BE2C (cell line): ENCODE results near the gene POMGNT2.

Experiments used
- DNase-seq: peaks from one replicate; pipeline ENCODE4 v3.0.0-alpha.2; 2020
- H3K27me3 ChIP-seq: fragments of 250-450 bp; sonication (Bioruptor Pico); 2 replicates; pipeline ENCODE4 v1.5.1; 2020; ENCODE audit warnings: mild to moderate bottlenecking
- H3K36me3 ChIP-seq: fragments of 250-450 bp; sonication (Bioruptor Pico); 2 replicates; pipeline ENCODE4 v1.5.1; 2020; ENCODE audit warnings: mild to moderate bottlenecking
- H3K4me1 ChIP-seq: fragments of 250-450 bp; sonication (Bioruptor Pico); 2 replicates; pipeline ENCODE4 v1.5.1; 2020
- H3K4me3 ChIP-seq: 2 replicates; pipeline ENCODE4 v1.5.1; 2011; ENCODE audit warnings: low read depth, low read length
- H3K9me3 ChIP-seq: fragments of 250-450 bp; sonication (Bioruptor Pico); 2 replicates; pipeline ENCODE4 v1.5.1; 2020
- TF ChIP-seq, protein P1 (sequence below): IDR thresholded peaks from 2 replicates; pipeline ENCODE4 v1.5.1; 2012; ENCODE audit warnings: mild to moderate bottlenecking, low read depth, low read length

POMGNT2 gene

DNA sequence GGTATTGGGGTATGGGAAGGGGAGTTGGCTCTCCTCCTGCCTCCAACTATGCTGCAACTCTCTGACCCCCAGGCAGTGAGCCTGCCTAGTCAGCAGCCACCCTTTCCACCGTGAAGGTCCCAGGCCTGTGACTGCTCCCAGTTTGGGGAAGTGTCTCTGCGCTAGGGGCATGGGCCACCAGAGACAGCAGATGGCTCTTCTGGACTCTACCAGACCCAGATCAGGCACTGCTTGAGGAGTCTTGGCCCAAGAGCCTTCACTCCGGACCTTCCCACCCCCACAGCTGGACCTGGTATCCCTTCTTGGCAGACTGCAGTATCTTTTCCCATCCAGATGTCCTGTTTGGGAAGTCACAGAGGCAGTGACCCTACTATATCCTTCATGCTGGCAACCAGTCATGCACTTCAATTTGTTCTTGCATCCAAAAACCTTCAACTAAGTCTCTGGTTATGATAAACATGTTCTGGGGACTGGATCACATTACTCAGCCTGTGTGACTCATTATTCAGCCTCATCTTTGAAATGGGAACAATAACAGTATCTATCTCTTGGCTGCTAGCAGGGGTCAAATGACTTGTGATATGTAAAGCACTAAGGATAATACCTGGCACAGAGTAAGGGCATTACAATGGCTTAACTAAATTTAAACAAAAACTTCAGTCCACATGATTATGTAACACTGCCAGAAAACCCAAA is 62.7 kb downstream of the POMGNT2 start:
- TF ChIP-seq, protein P1, sequence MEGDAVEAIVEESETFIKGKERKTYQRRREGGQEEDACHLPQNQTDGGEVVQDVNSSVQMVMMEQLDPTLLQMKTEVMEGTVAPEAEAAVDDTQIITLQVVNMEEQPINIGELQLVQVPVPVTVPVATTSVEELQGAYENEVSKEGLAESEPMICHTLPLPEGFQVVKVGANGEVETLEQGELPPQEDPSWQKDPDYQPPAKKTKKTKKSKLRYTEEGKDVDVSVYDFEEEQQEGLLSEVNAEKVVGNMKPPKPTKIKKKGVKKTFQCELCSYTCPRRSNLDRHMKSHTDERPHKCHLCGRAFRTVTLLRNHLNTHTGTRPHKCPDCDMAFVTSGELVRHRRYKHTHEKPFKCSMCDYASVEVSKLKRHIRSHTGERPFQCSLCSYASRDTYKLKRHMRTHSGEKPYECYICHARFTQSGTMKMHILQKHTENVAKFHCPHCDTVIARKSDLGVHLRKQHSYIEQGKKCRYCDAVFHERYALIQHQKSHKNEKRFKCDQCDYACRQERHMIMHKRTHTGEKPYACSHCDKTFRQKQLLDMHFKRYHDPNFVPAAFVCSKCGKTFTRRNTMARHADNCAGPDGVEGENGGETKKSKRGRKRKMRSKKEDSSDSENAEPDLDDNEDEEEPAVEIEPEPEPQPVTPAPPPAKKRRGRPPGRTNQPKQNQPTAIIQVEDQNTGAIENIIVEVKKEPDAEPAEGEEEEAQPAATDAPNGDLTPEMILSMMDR: no peak
- no peak overlapping the region for H3K4me3 ChIP-seq
- H3K36me3 ChIP-seq: no peaks in the 10 kb centered on the region
- no peak for DNase-seq
- H3K27me3 ChIP-seq: no peaks in the 10 kb centered on the region
- H3K4me1 ChIP-seq: no peaks in the 10 kb centered on the region
- no peaks in the 10 kb centered on the region for H3K9me3 ChIP-seq

DNA sequence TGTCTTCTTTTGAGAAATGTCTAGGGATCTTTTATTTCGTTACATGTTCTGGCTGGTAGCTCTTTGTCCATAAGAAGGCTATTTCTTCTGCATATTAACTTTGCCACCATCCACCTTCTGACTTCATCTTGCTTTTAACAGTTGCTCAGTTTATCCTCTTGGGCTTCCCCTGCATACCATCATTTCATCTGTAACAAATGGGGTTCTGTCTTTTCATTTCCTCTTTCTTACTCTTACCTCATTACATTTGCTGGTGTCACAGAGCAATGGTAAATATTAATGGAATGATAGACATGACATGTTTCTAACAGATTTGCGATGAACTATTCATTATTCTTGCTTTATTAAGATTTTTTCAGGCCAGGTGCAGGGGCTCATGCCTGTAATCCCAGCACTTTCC is 64.4 kb downstream of the POMGNT2 start:
- TF ChIP-seq, protein P1: no peak
- H3K4me3 ChIP-seq: no peak overlapping the region
- H3K36me3 ChIP-seq: no peaks in the 10 kb centered on the region
- no peaks in the 10 kb centered on the region for H3K4me1 ChIP-seq
- H3K9me3 ChIP-seq: no peaks in the 10 kb centered on the region
- DNase-seq: no peak
- H3K27me3 ChIP-seq: no peaks in the 10 kb centered on the region

DNA sequence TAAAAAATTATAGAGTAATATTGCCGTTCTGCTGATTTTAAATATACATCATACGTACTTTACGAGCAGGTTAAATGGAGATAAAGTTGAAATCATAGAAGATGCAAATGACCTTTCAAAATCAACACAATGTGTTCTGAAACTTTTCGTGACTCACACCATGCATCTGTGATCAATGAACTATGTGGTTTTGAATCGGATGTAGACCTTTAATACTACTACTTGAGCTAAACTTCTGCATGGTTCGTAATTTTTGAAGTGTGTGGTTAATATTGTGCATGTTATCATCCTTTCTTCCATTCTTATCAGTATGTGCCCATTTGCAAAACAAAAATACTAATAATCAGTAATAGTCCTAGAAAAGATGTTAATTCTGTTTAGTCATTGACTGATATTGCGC is 67.9 kb downstream of the POMGNT2 start:
- Histone ChIP-seq H3K9me3 (no peaks in the 10 kb centered on the region), H3K4me3 (no peak overlapping the region), H3K36me3 (no peaks in the 10 kb centered on the region), H3K27me3 (no peaks in the 10 kb centered on the region), H3K4me1 (no peaks in the 10 kb centered on the region)
- TF ChIP-seq, protein P1: no peak
- DNase-seq: no peak

DNA sequence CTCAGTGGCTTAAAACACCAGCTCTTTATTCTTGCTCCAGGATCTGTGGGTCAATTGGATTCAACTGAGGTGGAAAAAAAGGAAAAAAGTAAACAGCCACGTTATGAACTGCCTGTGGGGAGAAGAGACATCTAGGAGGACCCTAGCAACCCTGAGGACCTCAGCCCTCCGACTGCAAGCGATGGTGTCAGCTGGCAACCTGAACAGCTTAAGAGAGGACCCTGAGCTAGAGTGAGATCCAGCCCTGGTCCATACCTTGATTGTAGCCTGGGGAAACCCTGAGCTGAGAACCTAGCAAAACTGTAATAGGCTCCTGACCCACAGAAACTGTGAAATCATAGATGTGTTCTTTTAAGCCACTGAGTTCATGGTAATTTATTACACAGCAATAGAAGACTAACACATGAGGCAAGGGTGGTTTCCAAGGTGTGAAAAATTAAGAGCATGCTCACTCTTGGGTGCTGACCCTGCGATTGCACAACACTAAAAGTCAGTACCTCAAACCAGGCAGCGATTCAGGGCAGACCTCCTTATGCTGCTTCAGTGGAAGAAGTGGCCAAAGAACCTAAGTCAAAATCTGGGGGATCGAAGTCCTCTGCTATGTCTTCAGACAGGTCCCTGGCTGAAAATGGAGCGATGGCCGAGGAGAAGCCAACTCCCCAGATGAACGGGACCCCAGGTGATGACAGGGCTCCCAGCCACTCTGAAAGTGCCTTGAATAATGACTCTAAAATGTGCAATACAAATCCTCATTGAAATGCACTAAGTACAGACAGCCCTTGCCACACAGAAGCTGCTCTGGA is 69.1 kb downstream of the POMGNT2 start:
- H3K4me3 ChIP-seq: no peak overlapping the region
- no peaks in the 10 kb centered on the region for H3K9me3 ChIP-seq
- H3K27me3 ChIP-seq: no peaks in the 10 kb centered on the region
- H3K4me1 ChIP-seq: no peaks in the 10 kb centered on the region
- TF ChIP-seq, protein P1: no peak
- DNase-seq: no peak
- H3K36me3 ChIP-seq: no peaks in the 10 kb centered on the region

DNA sequence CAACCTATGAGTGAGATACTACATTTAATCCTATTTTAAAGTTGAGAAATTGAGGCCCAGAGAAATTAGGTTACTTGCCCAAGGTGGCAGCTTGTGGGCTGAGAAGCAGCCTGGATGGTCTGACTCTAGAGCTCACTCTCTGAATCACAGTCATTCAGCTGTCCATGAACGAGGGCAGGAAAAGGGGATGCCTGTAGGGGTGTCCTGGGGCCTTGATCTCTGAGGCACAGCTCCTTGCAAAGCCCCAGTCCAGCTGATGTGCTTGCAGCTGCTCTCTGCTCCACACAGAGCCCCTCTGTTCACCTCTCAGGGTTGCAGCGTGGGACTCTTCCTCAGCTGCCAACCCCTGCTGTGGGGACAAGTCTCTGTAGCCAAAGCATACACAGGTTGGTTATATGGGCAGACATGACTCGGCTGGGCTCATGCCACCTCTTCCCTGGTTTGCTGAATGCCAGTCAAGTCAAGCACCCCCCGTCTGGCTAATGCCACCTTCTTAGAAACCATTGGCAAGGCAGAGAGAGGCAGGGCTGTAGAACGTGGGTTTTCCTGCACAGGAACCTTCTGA is 70.0 kb downstream of the POMGNT2 start:
- TF ChIP-seq, protein P1: no peak
- Histone ChIP-seq H3K27me3 (no peaks in the 10 kb centered on the region), H3K36me3 (no peaks in the 10 kb centered on the region), H3K4me1 (no peaks in the 10 kb centered on the region), H3K9me3 (no peaks in the 10 kb centered on the region), H3K4me3 (no peak overlapping the region)
- no peak for DNase-seq

DNA sequence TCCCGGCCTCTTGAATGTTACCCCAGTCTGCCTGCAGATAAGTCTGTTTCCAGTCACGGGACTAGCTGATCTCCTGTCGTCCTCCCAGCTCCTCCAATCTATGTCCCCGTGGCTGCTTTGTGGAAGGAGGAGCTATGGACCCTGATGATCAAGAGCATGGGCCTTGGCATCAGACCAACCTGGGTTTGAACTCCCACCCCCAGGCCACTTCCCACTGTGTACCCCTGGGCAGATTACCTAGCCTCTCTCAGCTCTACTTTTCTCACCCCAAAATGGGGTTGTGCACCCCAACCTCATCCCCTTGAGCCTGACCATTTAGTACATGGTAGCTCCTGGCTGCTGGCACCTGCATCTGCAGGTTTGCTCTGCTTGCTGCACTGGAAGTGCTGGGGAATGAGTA is 71.0 kb downstream of the POMGNT2 start:
- H3K4me1 ChIP-seq: no peaks in the 10 kb centered on the region
- no peaks in the 10 kb centered on the region for H3K36me3 ChIP-seq
- no peaks in the 10 kb centered on the region for H3K9me3 ChIP-seq
- no peaks in the 10 kb centered on the region for H3K27me3 ChIP-seq
- no peak overlapping the region for H3K4me3 ChIP-seq
- TF ChIP-seq, protein P1: no peak
- no peak for DNase-seq
